Activated naive CD4-positive, alpha-beta T cell treated with anti-CD3 and anti-CD28 coated beads for 36 hours (primary cell): Measurements from ENCODE around the gene UBALD1. TPM values are rescaled to one million over a fixed set of nuclear protein-coding genes. Genes with fewer than 3 reads are reported as not detected.
"Not testable (repeated sequence)": the region's sequence is repeated elsewhere in the genome, so short reads cannot be mapped to it uniquely, and the experiment has no call there.

Experiments
- CTCF ChIA-PET: fragments of 350-600 bp; sonication (Branson Sonifier 250); formaldehyde crosslinking; loops from one replicate; lab custom pipeline; 2021; ENCODE audit warnings: antibody characterized with exemption; lab: Charles Lee
- DNase-seq: peaks from one replicate; pipeline ENCODE4 v3.0.0-alpha.2; 2020
- H3K27ac Mint-ChIP-seq: one replicate; pipeline ENCODE4 v1.8.0; 2021; ENCODE audit warnings: mild to moderate bottlenecking, mixed read lengths
- H3K27me3 Mint-ChIP-seq: one replicate; pipeline ENCODE4 v1.8.0; 2021; ENCODE audit warnings: low read depth, mixed read lengths
- H3K36me3 Mint-ChIP-seq: one replicate; pipeline ENCODE4 v1.8.0; 2021; ENCODE audit warnings: low read depth, mixed read lengths
- H3K4me1 Mint-ChIP-seq: one replicate; pipeline ENCODE4 v1.8.0; 2021; ENCODE audit warnings: low read depth, mixed read lengths
- H3K4me3 Mint-ChIP-seq: one replicate; pipeline ENCODE4 v1.8.0; 2021; ENCODE audit warnings: mild to moderate bottlenecking, moderate library complexity, mixed read lengths
- H3K9me3 Mint-ChIP-seq: one replicate; pipeline ENCODE4 v1.8.0; 2021; ENCODE audit warnings: mixed read lengths
- intact Hi-C: fragments of 100-400 bp; cut with micrococcal nuclease; formaldehyde crosslinking; loops from one replicate; pipeline ENCODE4 v1.15.1; 2023
- total RNA-seq, 2 experiments: library from RNA; stranded (reverse); gene quantifications; one replicate each; pipeline ENCODE4 v1.2.3, GENCODE V29; 2021

Gene UBALD1
- total RNA-seq, 2 experiments from 2014 or later, result 8.5 to 9.3 TPM

DNA sequence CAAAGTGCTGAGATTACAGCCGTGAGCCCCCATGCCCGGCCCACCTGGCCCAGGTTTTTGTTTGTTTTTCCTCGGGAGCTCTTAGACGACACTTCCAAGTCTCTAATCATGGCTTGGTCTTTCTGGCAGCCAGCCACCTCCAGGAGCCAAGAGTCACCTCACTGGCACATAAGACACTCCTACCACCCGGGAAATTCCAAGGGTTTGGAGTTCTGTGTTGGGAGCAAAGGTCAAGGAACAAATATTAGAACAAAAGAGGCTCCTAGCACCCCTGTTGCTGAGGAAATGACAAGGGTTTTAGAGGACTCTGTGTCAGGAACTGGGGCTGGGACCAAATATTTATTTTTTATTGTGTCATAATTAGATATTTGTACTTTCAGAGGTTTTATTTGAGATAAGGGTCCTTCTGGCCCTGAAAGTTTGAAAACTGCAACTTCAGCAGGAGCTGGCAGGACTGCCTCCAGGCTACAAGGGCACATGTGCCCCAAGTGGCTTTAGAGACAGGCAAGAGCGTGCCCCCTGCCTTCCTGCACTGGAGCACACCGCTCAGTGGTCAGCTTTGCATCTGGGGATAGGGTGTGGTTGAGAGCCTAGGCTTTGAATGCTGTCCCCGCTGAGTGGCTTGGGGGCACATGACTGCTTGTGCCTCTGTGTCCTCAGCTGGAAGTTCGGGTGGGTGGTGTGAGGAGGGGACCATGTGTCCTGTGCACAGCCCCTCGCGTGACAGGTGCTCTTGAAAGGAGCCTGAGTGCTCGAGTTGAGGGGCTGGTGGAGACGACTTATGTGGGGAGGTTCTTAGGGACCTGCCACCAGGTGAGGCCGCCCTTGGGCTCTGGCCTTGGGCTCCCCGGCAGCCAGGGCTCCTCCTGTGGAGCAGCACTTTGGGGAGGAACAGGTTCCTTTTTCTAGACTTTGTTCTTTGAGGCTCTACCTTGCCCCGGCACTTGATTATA, 39.6 kb upstream of the UBALD1 start:
- peaks cover 15% of the 10 kb centered on the region for H3K36me3 Mint-ChIP-seq
- no peak overlapping the region for H3K27ac Mint-ChIP-seq
- CTCF ChIA-PET, result interaction anchor here (1.6 kb wide), 1 partner anchor 10 kb away, joined by 4 read pairs; no protein-coding TSS in a partner anchor
- no peak overlapping the region for H3K4me3 Mint-ChIP-seq
- intact Hi-C loops, result no loop called here
- H3K9me3 Mint-ChIP-seq, result no peaks in the 10 kb centered on the region
- peaks cover 18% of the 10 kb centered on the region for H3K4me1 Mint-ChIP-seq
- no peaks in the 10 kb centered on the region for H3K27me3 Mint-ChIP-seq
- no peak for DNase-seq

DNA sequence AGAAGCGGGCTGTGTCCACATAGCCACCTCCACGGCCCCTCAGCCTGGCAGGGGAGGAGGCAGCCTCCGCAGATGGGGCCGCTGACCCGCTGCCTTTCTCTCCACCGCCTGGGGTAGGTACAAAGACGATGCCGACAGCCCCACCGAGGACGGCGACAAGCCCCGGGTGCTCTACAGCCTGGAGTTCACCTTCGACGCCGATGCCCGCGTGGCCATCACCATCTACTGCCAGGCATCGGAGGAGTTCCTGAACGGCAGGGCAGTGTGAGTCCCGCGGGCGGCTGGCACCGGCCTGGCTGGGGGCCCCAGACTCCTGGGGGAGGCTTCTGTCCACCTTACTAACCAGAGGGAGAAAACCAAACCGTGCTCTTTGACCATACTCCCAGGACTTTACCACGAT, 37.9 kb upstream of the UBALD1 start:
- no peak overlapping the region for H3K4me3 Mint-ChIP-seq
- H3K9me3 Mint-ChIP-seq, result no peaks in the 10 kb centered on the region
- intact Hi-C loops, result no loop called here
- H3K27ac Mint-ChIP-seq, result no peak overlapping the region
- peaks cover 20% of the 10 kb centered on the region for H3K4me1 Mint-ChIP-seq
- DNase-seq, result no peak
- CTCF ChIA-PET, result no interaction called here
- H3K27me3 Mint-ChIP-seq, result no peaks in the 10 kb centered on the region
- peaks cover 12% of the 10 kb centered on the region for H3K36me3 Mint-ChIP-seq

DNA sequence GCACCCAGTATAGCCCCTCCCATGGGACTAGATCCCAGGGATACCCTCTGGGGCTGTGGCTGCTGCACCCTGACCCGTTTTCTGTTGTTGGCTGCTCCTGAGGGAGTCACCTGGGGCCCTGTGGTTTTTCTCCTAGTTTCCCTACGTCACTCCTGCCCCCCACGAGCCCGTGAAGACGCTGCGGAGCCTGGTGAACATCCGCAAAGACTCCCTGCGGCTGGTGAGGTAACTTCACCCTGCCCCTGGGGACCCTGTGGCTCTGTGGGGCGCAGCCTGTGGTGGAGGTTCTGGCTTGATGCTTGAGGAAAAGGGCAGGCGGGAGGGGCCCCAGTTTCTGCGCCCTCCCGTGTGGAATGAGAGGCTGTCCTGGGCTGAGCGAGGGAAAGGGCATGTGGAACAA, 37.1 kb upstream of the UBALD1 start:
- Mint-ChIP-seq H3K4me1 (peaks cover 27% of the 10 kb centered on the region), H3K27ac (no peak overlapping the region), H3K27me3 (no peaks in the 10 kb centered on the region), H3K4me3 (no peak overlapping the region), H3K9me3 (no peaks in the 10 kb centered on the region), H3K36me3 (peaks cover 12% of the 10 kb centered on the region)
- intact Hi-C loops, result loop anchor here (2.0 kb wide), 1 partner anchor 35 kb away; no protein-coding TSS in a partner anchor
- CTCF ChIA-PET, result interaction anchor here (0.5 to 1.3 kb wide), 4 partner anchors 8 to 115 kb away, joined by 3 to 7 read pairs (median 4); no protein-coding TSS in a partner anchor
- DNase-seq, result no peak

DNA sequence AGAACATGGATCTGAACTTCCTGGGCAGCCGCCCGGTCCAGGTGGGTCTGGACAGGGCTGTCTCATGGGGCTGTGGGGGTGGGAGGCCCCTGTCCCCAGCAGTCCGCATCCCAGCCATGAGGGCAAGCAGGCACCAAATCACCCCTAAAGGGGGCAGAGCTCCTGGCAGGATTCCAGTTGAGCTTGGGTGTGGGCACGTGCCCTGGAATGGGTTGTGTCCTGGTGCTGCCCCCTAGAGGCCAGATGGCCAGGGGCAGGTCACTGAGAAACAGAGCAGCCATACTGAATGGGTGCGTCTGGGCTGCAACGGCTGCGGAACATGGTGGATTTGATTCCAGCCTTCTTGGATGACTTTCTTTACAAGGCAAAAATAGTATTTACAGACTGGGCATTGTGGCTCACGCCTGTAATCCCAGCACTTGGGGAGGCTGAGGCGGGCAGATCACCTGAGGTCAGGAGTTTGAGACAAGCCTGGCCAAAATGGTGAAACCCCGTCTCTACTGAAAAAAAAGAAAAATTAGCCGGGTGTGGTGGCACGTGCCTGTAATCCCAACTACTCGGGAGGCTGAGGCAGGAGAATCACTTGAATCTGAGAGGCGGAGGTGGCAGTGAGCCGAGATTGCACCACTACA, 35.9 kb upstream of the UBALD1 start:
- DNase-seq, result peak; percentile 88
- not testable (repeated sequence) for H3K27ac Mint-ChIP-seq, H3K36me3 Mint-ChIP-seq, H3K27me3 Mint-ChIP-seq, H3K4me3 Mint-ChIP-seq, H3K9me3 Mint-ChIP-seq
- peaks cover 40% of the 10 kb centered on the region for H3K4me1 Mint-ChIP-seq
- intact Hi-C loops, result loop anchor here (2.0 kb wide), 1 partner anchor 34 kb away; no protein-coding TSS in a partner anchor
- CTCF ChIA-PET, result interaction anchor here (0.6 to 1.7 kb wide), 15 partner anchors 8 to 299 kb away, joined by 3 to 8 read pairs (median 4); partner anchors contain the start of gene MGRN1

DNA sequence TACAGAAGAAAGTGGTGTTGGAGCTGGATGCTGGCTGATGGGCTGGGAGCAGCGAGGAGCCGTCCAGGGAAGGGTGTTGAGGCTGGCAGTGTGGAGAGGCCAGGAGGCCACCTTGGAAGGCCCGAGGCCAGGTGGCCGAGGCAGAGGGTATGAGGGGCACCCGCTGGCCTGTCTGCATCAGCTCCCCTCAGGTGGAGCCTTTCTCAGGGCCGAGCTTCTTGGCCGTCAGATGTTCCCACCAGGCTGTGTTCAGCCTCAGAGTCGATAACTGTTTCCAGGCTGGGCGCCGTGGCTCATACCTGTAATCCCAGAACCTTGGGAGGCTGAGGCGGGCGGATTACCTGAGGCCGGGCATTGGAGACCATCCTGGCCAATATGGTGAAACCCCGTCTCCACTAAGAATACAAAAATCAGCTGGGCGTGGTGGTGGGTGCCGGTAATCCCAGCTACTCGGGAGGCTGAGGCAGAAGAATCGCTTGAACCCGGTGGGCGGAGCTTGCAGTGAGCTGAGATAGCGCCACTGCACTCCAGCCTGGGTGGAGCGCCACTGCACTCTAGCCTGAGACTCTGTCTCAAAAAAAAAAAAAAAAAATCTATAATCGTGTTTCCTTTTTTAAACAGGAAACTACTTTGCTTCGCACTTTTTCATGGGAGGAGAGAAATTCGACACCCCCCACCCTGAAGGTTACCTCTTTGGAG, 35.2 kb upstream of the UBALD1 start:
- Mint-ChIP-seq H3K4me1 (peaks cover 45% of the 10 kb centered on the region), H3K27me3 (no peaks in the 10 kb centered on the region), H3K4me3 (no peak overlapping the region), H3K27ac (no peak overlapping the region), H3K9me3 (no peaks in the 10 kb centered on the region), H3K36me3 (peaks cover 9% of the 10 kb centered on the region)
- intact Hi-C loops, result loop anchor here (2.0 kb wide), 1 partner anchor 33 kb away; no protein-coding TSS in a partner anchor
- peak; percentile 34 for DNase-seq
- CTCF ChIA-PET, result interaction anchor here (0.6 to 1.7 kb wide), 12 partner anchors 12 to 224 kb away, joined by 3 to 8 read pairs (median 4); partner anchors contain the start of gene MGRN1

DNA sequence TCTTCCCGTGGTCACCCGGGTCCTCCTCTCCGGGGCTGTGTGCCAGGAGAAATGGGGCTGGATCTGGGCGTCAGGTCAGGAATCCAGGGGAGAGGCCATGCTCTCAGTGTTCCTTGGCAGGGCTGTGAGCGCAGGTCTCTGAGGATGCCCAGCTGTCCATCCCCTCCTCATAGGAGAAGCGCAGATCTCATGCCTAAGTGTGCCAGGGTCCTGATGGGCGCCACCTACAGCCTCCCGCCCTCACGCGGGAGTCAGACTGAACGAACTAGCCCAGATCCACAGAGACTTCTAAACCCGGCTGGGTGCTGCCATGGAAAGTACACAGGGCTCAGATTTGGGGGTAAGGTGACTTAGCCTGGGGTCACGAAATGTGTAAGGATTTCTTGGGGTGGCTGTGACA, 34.2 kb upstream of the UBALD1 start:
- H3K4me3 Mint-ChIP-seq, result no peak overlapping the region
- H3K27ac Mint-ChIP-seq, result no peak overlapping the region
- CTCF ChIA-PET, result interaction anchor here (0.6 to 1.5 kb wide), 2 partner anchors 24 to 225 kb away, joined by 3 to 8 read pairs; partner anchors contain the start of gene MGRN1

DNA sequence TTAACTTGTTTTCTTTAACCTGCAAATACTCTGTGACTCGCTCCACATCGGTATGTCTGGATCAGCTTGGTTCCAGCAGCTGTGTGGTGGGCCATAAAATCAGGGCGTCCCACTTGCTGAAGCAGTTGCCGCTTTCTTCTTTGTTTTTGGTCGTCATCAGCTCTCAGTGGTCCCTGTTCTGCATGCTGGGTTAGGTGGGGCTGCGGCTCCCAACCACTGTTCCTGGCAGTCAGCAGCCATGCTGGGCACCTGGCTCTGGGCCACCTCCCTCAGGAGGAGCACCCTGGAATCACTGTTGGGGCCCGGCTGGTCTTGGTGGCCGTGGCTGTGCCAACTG, 32.9 kb upstream of the UBALD1 start:
- DNase-seq, result no peak
- Mint-ChIP-seq H3K27me3 (no peaks in the 10 kb centered on the region), H3K36me3 (peaks cover 4% of the 10 kb centered on the region), H3K4me1 (peaks cover 45% of the 10 kb centered on the region), H3K27ac (no peak overlapping the region), H3K9me3 (no peaks in the 10 kb centered on the region), H3K4me3 (no peak overlapping the region)
- CTCF ChIA-PET, result no interaction called here
- intact Hi-C loops, result no loop called here

More for the DNA sequence above, 34.2 kb upstream of the UBALD1 start:
- Mint-ChIP-seq H3K4me1 (peaks cover 45% of the 10 kb centered on the region), H3K27me3 (no peaks in the 10 kb centered on the region), H3K36me3 (peaks cover 6% of the 10 kb centered on the region), H3K9me3 (no peaks in the 10 kb centered on the region)
- intact Hi-C loops, result no loop called here
- DNase-seq, result no peak

DNA sequence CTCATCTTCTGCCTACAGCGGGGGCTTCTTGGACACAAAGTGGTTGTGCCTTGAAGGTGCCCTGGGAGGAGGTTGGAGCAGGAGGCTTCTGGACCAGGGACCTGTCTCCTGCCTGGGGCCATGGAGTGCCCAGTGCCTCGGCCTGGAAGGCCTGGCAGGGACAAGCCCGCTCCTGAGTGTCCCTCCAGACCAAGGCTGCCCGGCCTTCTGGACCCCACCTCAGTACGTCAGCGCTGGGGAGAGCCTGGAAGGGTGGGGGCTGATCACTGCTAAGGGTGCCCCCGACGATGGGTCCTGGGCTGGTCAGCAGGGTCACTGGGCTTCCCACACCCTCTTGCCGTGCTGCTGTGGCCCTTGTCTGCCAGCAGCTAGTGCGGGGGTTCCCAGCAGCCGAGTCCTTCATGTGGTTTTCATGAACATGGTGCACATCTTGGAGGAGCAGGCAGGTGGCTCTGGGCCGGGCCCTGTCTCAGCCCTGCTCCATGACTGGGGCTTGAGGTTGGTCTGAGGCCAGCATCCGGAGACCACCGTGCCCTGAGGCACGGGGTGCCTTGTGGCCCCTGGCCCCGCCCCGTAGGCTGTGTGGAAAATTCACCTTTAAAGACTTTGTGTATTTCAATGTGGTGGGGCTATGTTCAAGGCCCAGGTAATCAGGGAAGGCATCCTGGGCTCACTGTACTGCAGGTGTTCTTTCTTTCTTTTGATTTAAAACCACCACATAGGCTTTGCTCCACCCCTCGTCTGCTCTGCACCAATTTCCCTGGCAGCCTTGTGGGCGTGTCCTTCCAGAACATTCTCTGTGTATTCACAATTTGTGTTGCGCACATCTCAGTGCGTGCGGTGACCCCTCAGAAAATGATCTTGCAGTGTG, 32.3 kb upstream of the UBALD1 start:
- peaks cover 4% of the 10 kb centered on the region for H3K36me3 Mint-ChIP-seq
- CTCF ChIA-PET, result no interaction called here
- DNase-seq, result peak; percentile 51
- H3K27ac Mint-ChIP-seq, result peak overlapping the region; percentile 61
- intact Hi-C loops, result no loop called here
- peaks cover 45% of the 10 kb centered on the region for H3K4me1 Mint-ChIP-seq
- no peak overlapping the region for H3K4me3 Mint-ChIP-seq
- H3K27me3 Mint-ChIP-seq, result no peaks in the 10 kb centered on the region
- H3K9me3 Mint-ChIP-seq, result no peaks in the 10 kb centered on the region

DNA sequence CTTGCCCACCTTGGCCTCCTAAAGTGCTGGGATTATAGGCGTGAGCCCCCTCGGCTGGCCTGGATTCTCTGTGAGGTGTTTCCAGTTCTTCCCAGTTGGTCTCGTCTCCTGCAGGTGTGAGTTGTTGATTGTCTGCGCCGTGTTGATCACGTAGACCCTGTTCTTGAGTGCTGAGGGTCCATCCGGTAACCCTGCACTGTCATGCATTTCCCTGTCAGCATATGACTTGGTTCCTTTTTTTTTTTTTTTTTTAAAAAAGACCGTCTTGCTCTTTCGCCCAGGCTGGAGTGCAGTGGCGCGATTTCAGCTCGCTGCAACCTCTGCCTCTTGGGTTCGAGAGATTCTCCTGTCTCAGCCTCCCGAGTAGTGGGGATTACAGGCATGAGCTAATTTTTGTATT, 27.2 kb upstream of the UBALD1 start:
- CTCF ChIA-PET, result no interaction called here
- no peaks in the 10 kb centered on the region for H3K9me3 Mint-ChIP-seq
- H3K27me3 Mint-ChIP-seq, result no peaks in the 10 kb centered on the region
- no peaks in the 10 kb centered on the region for H3K36me3 Mint-ChIP-seq
- H3K4me3 Mint-ChIP-seq, result no peak overlapping the region
- intact Hi-C loops, result no loop called here
- no peak for DNase-seq
- H3K4me1 Mint-ChIP-seq, result peaks cover 40% of the 10 kb centered on the region
- H3K27ac Mint-ChIP-seq, result no peak overlapping the region

DNA sequence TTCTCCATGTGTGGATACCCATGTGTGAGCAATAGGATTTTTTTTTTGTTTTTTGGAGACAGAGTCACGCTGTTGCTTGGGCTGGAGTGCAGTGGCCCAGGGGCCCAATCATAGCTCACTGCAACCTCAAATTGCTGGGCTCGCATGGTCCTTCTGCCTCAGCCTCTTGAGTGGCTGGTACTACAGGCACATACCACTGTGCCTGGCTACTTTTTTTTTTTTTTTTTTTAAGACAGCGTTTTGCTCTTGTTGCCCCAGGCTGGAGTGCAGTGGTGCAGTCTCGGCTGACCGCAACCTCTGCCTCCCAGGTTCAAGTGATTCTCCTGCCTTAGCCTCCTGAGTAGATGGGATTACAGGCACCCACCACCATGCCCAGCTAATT, 26.6 kb upstream of the UBALD1 start:
- peaks cover 36% of the 10 kb centered on the region for H3K4me1 Mint-ChIP-seq
- H3K36me3 Mint-ChIP-seq, result peaks cover 2% of the 10 kb centered on the region
- CTCF ChIA-PET, result interaction anchor here (1.2 kb wide), 1 partner anchor 10 kb away, joined by 4 read pairs; no protein-coding TSS in a partner anchor
- no peaks in the 10 kb centered on the region for H3K27me3 Mint-ChIP-seq
- intact Hi-C loops, result no loop called here
- H3K27ac Mint-ChIP-seq, result no peak overlapping the region
- no peak overlapping the region for H3K4me3 Mint-ChIP-seq
- no peaks in the 10 kb centered on the region for H3K9me3 Mint-ChIP-seq
- no peak for DNase-seq

DNA sequence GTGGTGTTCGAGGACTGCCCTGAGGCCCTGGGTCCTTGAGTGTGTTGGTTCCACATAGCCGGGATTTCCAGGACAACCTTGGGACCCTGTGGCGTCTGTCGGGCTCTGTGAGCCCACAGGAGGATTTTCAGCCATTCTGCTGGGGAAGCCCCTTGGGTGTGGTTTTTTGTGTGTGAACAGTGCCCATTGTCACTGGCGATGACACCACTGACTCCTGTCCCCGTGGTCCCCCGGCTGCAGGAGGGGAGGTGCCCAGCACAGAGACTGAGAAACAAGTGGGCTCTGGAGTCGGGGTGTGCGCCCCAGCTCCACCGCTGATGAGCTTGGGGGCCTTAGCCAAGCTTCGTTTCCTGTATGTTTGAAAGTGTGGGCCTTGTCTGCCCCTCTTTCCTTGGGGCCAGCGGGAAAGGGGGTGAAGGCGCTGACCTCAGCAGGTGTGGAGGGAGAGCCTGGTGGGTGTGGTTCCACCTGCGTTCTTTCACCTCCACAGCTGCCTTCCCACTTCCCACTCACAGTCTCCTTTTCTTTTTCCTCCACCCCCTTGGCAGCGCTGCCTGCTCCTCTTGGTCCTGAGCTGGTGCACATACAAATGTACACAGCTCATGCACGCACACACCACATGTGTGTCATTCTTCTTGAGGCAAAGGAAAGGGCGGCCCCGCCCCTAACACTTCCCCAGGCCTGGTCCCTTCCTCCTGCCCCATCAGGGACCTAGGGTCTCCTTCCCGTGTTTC, 26.1 kb upstream of the UBALD1 start:
- CTCF ChIA-PET, result interaction anchor here (1.2 kb wide), 1 partner anchor 11 kb away, joined by 4 read pairs; no protein-coding TSS in a partner anchor
- no peak overlapping the region for H3K4me3 Mint-ChIP-seq
- peaks cover 4% of the 10 kb centered on the region for H3K36me3 Mint-ChIP-seq
- H3K27ac Mint-ChIP-seq, result no peak overlapping the region
- DNase-seq, result no peak
- peaks cover 31% of the 10 kb centered on the region for H3K4me1 Mint-ChIP-seq
- H3K9me3 Mint-ChIP-seq, result no peaks in the 10 kb centered on the region
- no peaks in the 10 kb centered on the region for H3K27me3 Mint-ChIP-seq
- intact Hi-C loops, result no loop called here
